ENCODE results near the gene PSMD12.

PSMD12 gene

GRCh38 chr17:67400193-67400592, 33.8 kb upstream of the PSMD12 start:
- H3K79me2 ChIP-seq (ENCODE audit: control insufficient read depth, low read length), result peaks cover 38% of the 10 kb centered on the region
- H3K9me2 ChIP-seq (replicated peaks; ENCODE audit: control insufficient read depth, low read length), result no peaks in the 10 kb centered on the region
- no peaks in the 10 kb centered on the region for H3K9me3 ChIP-seq (ENCODE audit: control insufficient read depth, insufficient read depth, low read length)
- TF ChIP-seq CTCF (IDR thresholded peaks at IDR 0.05; ENCODE audit: low read depth, low read length, poor library complexity, severe bottlenecking), result no peak
- TF ChIP-seq EZH2phosphoT487 (IDR thresholded peaks at IDR 0.05; ENCODE audit: borderline replicate concordance, low read length), result no peak
- H3K4me3 ChIP-seq (ENCODE audit: low read length), result peak overlapping the region; percentile 59
- peak overlapping the region; percentile 84 for H3K27ac ChIP-seq (ENCODE audit: low read depth, low read length)
- H4K20me1 ChIP-seq (ENCODE audit: control insufficient read depth, insufficient read depth, low read depth, low read length), result no peaks in the 10 kb centered on the region
- H3F3A ChIP-seq (ENCODE audit: control insufficient read depth, insufficient read depth), result peaks cover 22% of the 10 kb centered on the region
- H3K36me3 ChIP-seq (ENCODE audit: control insufficient read depth, low read length), result no peaks in the 10 kb centered on the region
- H3K4me1 ChIP-seq (ENCODE audit: control insufficient read depth, low read length), result peaks cover 65% of the 10 kb centered on the region
- H3K4me2 ChIP-seq (ENCODE audit: low read length), result peak overlapping the region; percentile 81
- no peaks in the 10 kb centered on the region for H3K27me3 ChIP-seq (ENCODE audit: control insufficient read depth, low read length)

- peak overlapping the region; percentile 59 for H3K4me3 ChIP-seq (ENCODE audit: low read length)
- H3F3A ChIP-seq (ENCODE audit: control insufficient read depth, insufficient read depth), result peaks cover 22% of the 10 kb centered on the region
- peaks cover 38% of the 10 kb centered on the region for H3K79me2 ChIP-seq (ENCODE audit: control insufficient read depth, low read length)
- no peaks in the 10 kb centered on the region for H3K27me3 ChIP-seq (ENCODE audit: control insufficient read depth, low read length)
- no peaks in the 10 kb centered on the region for H3K36me3 ChIP-seq (ENCODE audit: control insufficient read depth, low read length)
- peak overlapping the region; percentile 81 for H3K4me2 ChIP-seq (ENCODE audit: low read length)
- peaks cover 65% of the 10 kb centered on the region for H3K4me1 ChIP-seq (ENCODE audit: control insufficient read depth, low read length)
- H3K9me2 ChIP-seq (replicated peaks; ENCODE audit: control insufficient read depth, low read length), result no peaks in the 10 kb centered on the region
- H3K27ac ChIP-seq (ENCODE audit: low read depth, low read length), result peak overlapping the region; percentile 84
- no peaks in the 10 kb centered on the region for H3K9me3 ChIP-seq (ENCODE audit: control insufficient read depth, insufficient read depth, low read length)
- TF ChIP-seq CTCF (IDR thresholded peaks at IDR 0.05; ENCODE audit: low read depth, low read length, poor library complexity, severe bottlenecking) (no peak), EZH2phosphoT487 (IDR thresholded peaks at IDR 0.05; ENCODE audit: borderline replicate concordance, low read length) (no peak)
- H4K20me1 ChIP-seq (ENCODE audit: control insufficient read depth, insufficient read depth, low read depth, low read length), result no peaks in the 10 kb centered on the region
Measured at GRCh38 chr17:67399676-67400075, 33.3 kb upstream of the PSMD12 start.

GRCh38 chr17:67393809-67394397, 27.5 kb upstream of the PSMD12 start:
- H4K20me1 ChIP-seq (ENCODE audit: control insufficient read depth, insufficient read depth, low read depth, low read length), result no peaks in the 10 kb centered on the region
- peaks cover 38% of the 10 kb centered on the region for H3K4me1 ChIP-seq (ENCODE audit: control insufficient read depth, low read length)
- H3K36me3 ChIP-seq (ENCODE audit: control insufficient read depth, low read length), result no peaks in the 10 kb centered on the region
- peaks cover 24% of the 10 kb centered on the region for H3K79me2 ChIP-seq (ENCODE audit: control insufficient read depth, low read length)
- no peaks in the 10 kb centered on the region for H3K27me3 ChIP-seq (ENCODE audit: control insufficient read depth, low read length)
- H3K4me3 ChIP-seq (ENCODE audit: low read length), result no peak overlapping the region
- no peak overlapping the region for H3K27ac ChIP-seq (ENCODE audit: low read depth, low read length)
- TF ChIP-seq CTCF (IDR thresholded peaks at IDR 0.05; ENCODE audit: low read depth, low read length, poor library complexity, severe bottlenecking) (no peak), EZH2phosphoT487 (IDR thresholded peaks at IDR 0.05; ENCODE audit: borderline replicate concordance, low read length) (no peak)
- no peak overlapping the region for H3K4me2 ChIP-seq (ENCODE audit: low read length)
- H3K9me3 ChIP-seq (ENCODE audit: control insufficient read depth, insufficient read depth, low read length), result no peaks in the 10 kb centered on the region
- H3K9me2 ChIP-seq (replicated peaks; ENCODE audit: control insufficient read depth, low read length), result no peaks in the 10 kb centered on the region
- H3F3A ChIP-seq (ENCODE audit: control insufficient read depth, insufficient read depth), result no peaks in the 10 kb centered on the region
